DOHH2 (cell line): ENCODE data around the gene KREMEN2.

Source experiments
- H3F3A ChIP-seq: fragments of 200-600 bp; sonication (generic), shearing (Covaris generic); 2 replicates; pipeline ENCODE4 v1.6.0; 2016; ENCODE audit warnings: antibody characterized with exemption, mild to moderate bottlenecking; ENCODE audit not compliant: control insufficient read depth, insufficient read depth
- H3K27ac ChIP-seq: fragments of 200-600 bp; sonication (generic); 2 replicates; pipeline ENCODE4 v1.5.1; 2014; ENCODE audit warnings: low read depth, mild to moderate bottlenecking, low read length, moderate library complexity
- H3K27me3 ChIP-seq: fragments of 200-600 bp; sonication (generic); 2 replicates; pipeline ENCODE4 v1.6.1; 2014; ENCODE audit warnings: mild to moderate bottlenecking, low read length, mixed read lengths; ENCODE audit not compliant: control insufficient read depth
- H3K36me3 ChIP-seq: fragments of 200-600 bp; sonication (generic); 2 replicates; pipeline ENCODE4 v1.6.1; 2014; ENCODE audit warnings: mild to moderate bottlenecking, low read length, moderate library complexity, mixed read lengths; ENCODE audit not compliant: control insufficient read depth
- H3K4me1 ChIP-seq: fragments of 200-600 bp; sonication (generic); 2 replicates; pipeline ENCODE4 v1.6.1; 2014; ENCODE audit warnings: mild to moderate bottlenecking, low read length, mixed read lengths; ENCODE audit not compliant: control insufficient read depth
- H3K4me2 ChIP-seq: fragments of 200-600 bp; sonication (generic); 2 replicates; pipeline ENCODE4 v1.6.0; 2014; ENCODE audit warnings: mild to moderate bottlenecking, low read length, moderate library complexity
- H3K4me3 ChIP-seq: fragments of 200-600 bp; sonication (generic); 2 replicates; pipeline ENCODE4 v1.5.1; 2014; ENCODE audit warnings: mild to moderate bottlenecking, low read length, mixed read lengths
- H3K79me2 ChIP-seq: fragments of 200-600 bp; sonication (generic); 2 replicates; pipeline ENCODE4 v1.6.1; 2014; ENCODE audit warnings: mild to moderate bottlenecking, low read length, mixed read lengths; ENCODE audit not compliant: control insufficient read depth
- H3K9me2 ChIP-seq: fragments of 200-600 bp; sonication (generic); replicated peaks from 2 replicates; pipeline ENCODE4 v1.6.1; 2014; ENCODE audit warnings: mild to moderate bottlenecking, low read length, mixed read lengths; ENCODE audit not compliant: control insufficient read depth
- H3K9me3 ChIP-seq: fragments of 200-600 bp; sonication (generic); 2 replicates; pipeline ENCODE4 v1.6.1; 2014; ENCODE audit warnings: antibody characterized with exemption, low read length, mixed read lengths; ENCODE audit not compliant: control insufficient read depth, insufficient read depth
- H4K20me1 ChIP-seq: fragments of 200-600 bp; sonication (generic); 2 replicates; pipeline ENCODE4 v1.6.0; 2014; ENCODE audit warnings: low read depth, mild to moderate bottlenecking, antibody characterized with exemption, low read length, moderate library complexity; ENCODE audit not compliant: control insufficient read depth, insufficient read depth
- CTCF ChIP-seq: fragments of 200-600 bp; sonication (generic); IDR thresholded peaks from one replicate; pipeline ENCODE4 v1.5.1; 2014; ENCODE audit warnings: antibody characterized with exemption, mild to moderate bottlenecking, low read depth, low read length; ENCODE audit not compliant: poor library complexity, severe bottlenecking
- EZH2phosphoT487 ChIP-seq: fragments of 200-600 bp; sonication (generic); IDR thresholded peaks from 2 replicates; pipeline ENCODE4 v1.6.1; 2017; ENCODE audit warnings: borderline replicate concordance, mild to moderate bottlenecking, antibody characterized with exemption, low read length, moderate library complexity, mixed read lengths

The KREMEN2 gene

GRCh38 chr16:3007059-3007956 is 43.2 kb downstream of the KREMEN2 start:
- peaks cover 48% of the 10 kb centered on the region for H3K27me3 ChIP-seq
- no peak overlapping the region for H3K4me3 ChIP-seq
- no peaks in the 10 kb centered on the region for H3K36me3 ChIP-seq
- no peak overlapping the region for H3K27ac ChIP-seq
- H3K4me1 ChIP-seq, result peaks cover 21% of the 10 kb centered on the region
- no peaks in the 10 kb centered on the region for H3F3A ChIP-seq
- H3K9me3 ChIP-seq, result no peaks in the 10 kb centered on the region
- peak overlapping the region; percentile 34 for H3K4me2 ChIP-seq
- H4K20me1 ChIP-seq, result no peaks in the 10 kb centered on the region
- no peaks in the 10 kb centered on the region for H3K79me2 ChIP-seq
- H3K9me2 ChIP-seq, result no peaks in the 10 kb centered on the region
- TF ChIP-seq CTCF (no peak), EZH2phosphoT487 (no peak)

GRCh38 chr16:3007957-3008689 is 44.0 kb downstream of the KREMEN2 start:
- Histone ChIP-seq H3K27ac (no peak overlapping the region), H3K36me3 (no peaks in the 10 kb centered on the region), H3K4me3 (no peak overlapping the region), H3K4me2 (peak overlapping the region; percentile 34), H3F3A (no peaks in the 10 kb centered on the region), H3K27me3 (peaks cover 48% of the 10 kb centered on the region), H4K20me1 (no peaks in the 10 kb centered on the region), H3K4me1 (peaks cover 21% of the 10 kb centered on the region), H3K9me2 (no peaks in the 10 kb centered on the region), H3K9me3 (no peaks in the 10 kb centered on the region), H3K79me2 (no peaks in the 10 kb centered on the region)
- TF ChIP-seq EZH2phosphoT487 (no peak), CTCF (no peak)

GRCh38 chr16:3008690-3009037 is 44.6 kb downstream of the KREMEN2 start:
- TF ChIP-seq CTCF (no peak), EZH2phosphoT487 (no peak)
- Histone ChIP-seq H3K27ac (no peak overlapping the region), H3K4me1 (peaks cover 21% of the 10 kb centered on the region), H4K20me1 (no peaks in the 10 kb centered on the region), H3K79me2 (no peaks in the 10 kb centered on the region), H3K36me3 (no peaks in the 10 kb centered on the region), H3K4me2 (no peak overlapping the region), H3F3A (no peaks in the 10 kb centered on the region), H3K9me3 (no peaks in the 10 kb centered on the region), H3K9me2 (no peaks in the 10 kb centered on the region), H3K4me3 (no peak overlapping the region), H3K27me3 (peaks cover 48% of the 10 kb centered on the region)
